GM12801 (cell line): ENCODE measurements around the gene ATG4B.

Experiments used
- TF ChIP-seq, protein P1 (sequence below): IDR thresholded peaks from one replicate; pipeline ENCODE4 v1.5.1; 2011; ENCODE audit warnings: control low read depth; ENCODE audit not compliant: insufficient read length; ENCODE audit errors: extremely low read depth

Gene ATG4B

DNA sequence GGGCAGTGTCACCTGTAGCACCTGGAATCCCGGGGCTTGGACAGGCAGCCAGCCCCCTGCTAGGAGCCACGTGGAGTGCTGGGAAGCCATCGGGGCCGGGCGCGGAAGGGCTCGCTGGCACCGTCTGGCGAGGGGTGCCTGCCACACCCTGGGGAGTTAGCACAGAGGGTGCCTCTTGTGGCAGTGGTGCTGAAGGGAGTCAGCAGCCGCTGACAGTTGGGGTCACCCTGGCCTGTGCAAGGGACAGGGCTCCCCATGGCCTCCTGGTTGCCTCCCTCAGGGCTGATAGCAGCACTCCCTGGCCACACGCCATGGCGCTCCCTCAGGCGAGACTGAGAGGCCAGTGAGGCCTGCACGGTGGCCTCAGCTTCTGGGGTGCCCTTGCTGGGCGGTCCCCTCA lies 83.1 kb downstream of the ATG4B start:
- TF ChIP-seq, protein P1, sequence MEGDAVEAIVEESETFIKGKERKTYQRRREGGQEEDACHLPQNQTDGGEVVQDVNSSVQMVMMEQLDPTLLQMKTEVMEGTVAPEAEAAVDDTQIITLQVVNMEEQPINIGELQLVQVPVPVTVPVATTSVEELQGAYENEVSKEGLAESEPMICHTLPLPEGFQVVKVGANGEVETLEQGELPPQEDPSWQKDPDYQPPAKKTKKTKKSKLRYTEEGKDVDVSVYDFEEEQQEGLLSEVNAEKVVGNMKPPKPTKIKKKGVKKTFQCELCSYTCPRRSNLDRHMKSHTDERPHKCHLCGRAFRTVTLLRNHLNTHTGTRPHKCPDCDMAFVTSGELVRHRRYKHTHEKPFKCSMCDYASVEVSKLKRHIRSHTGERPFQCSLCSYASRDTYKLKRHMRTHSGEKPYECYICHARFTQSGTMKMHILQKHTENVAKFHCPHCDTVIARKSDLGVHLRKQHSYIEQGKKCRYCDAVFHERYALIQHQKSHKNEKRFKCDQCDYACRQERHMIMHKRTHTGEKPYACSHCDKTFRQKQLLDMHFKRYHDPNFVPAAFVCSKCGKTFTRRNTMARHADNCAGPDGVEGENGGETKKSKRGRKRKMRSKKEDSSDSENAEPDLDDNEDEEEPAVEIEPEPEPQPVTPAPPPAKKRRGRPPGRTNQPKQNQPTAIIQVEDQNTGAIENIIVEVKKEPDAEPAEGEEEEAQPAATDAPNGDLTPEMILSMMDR = no peak

GRCh38 chr2:241721852-241722251 lies 84.4 kb downstream of the ATG4B start:
- TF ChIP-seq, protein P1 = no peak

DNA sequence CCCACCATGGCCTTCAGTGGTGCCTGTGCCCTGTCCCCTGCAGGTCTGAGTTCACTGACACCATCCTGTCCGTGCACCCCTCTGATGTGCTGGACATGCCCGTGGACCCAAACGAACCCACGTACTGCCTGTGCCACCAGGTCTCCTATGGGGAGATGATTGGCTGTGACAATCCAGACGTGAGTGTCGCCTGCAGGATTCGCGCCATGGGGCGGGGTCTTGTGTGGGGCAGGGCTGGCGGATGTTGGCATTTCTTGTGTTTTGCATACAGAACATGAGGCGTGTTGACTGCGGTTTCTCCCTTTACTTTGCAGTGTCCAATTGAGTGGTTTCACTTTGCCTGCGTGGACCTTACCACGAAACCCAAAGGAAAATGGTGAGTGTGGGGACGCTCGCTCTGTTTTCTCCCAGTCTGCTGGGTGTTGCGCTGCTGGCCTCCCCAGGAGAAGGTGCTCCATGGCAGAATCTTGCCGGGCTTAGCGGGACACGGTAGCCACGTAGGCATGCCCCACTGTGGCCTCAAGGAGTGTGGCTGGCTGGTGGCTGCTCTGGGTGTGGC lies 85.5 kb downstream of the ATG4B start:
- TF ChIP-seq, protein P1 = no peak
